NCI-H82 treated with DMSO at 0.1 percent for 48 hours (cell line): ENCODE data around the gene OSBPL1A.
"Not testable (repeated sequence)": the region's sequence is repeated elsewhere in the genome, so short reads cannot be mapped to it uniquely, and the experiment has no call there.

ENCODE experiments used
- DNase-seq: peaks from one replicate; lab custom pipeline; 2025; ENCODE audit not compliant: unreplicated experiment; lab: John Stamatoyannopoulos, UW

The OSBPL1A gene

DNA sequence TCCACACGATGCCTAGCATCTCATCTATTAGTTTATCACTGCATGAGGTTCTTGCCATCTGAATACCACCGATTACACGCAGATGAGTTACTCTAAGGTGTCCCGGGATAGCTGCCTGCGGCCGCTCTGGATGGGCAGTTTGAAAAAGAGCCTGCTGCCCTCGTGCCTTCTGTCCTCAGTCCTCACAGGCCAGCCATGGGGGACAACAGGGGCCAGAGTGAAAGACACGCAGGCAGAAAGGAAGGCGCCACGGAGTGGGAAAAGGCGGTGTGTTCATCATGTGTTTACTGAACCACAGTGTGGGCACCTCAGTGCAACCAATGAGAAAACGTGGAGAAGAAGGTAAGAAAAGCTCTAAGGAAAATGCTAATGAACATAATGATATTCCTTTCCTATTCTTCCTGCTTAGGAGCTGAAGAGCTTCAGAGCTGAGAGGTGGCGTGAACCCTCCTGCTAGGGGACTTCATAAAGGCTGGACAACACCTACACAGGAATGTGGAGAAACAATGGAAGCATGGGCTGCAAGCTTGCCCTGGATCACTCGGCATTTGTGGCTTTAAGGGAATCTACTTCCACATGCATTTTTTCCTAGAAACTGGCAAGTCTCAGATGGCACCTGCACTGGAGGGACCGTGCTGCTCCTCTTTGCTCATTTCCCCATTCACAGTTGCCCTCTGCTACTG, 207.8 kb downstream of the OSBPL1A start:
- DNase-seq: no peak

DNA sequence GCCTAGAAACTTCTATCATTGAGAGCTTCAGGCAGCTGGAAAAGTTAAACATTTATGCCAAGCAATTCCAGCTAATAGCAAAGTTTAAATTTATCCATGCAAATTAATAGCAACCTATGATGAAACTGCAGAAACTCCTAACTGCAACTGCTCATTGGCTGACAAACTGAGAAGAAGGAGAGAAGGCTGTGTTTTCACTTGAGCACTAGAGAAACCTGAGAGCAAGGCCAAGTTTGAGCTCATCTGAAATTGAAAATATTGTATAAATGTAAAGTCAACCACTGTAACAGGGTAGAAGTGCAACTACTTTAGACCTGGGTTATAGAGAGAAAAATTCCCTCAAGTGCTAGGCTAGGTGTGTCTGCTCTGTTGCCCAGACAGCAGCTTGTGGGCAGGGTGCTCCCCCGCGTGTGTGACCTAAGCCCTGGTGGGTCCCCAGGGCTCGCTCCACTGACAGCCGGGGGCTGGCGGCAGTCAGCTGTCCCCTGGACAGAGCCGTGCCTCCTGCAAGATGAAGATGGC, 208.6 kb downstream of the OSBPL1A start:
- no peak for DNase-seq

DNA sequence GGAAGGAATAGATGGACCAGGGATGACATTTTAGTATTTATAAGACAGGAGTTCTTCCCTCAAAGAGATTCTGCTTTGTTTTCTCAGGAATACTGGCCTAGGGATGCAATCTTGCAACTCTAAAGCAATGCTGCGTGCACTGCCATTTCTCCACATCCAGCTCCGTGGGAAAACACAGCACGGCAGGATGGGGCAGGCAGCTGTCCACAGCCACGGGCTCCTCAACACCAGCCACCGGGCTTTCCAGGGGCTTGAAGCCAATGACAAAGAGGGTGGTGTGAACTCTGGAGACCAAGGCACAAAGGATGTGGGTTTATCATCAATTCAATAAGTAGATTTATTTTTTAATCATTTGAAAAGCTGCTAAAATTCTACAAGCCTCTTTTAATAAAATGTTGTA, 209.5 kb downstream of the OSBPL1A start:
- no peak for DNase-seq

DNA sequence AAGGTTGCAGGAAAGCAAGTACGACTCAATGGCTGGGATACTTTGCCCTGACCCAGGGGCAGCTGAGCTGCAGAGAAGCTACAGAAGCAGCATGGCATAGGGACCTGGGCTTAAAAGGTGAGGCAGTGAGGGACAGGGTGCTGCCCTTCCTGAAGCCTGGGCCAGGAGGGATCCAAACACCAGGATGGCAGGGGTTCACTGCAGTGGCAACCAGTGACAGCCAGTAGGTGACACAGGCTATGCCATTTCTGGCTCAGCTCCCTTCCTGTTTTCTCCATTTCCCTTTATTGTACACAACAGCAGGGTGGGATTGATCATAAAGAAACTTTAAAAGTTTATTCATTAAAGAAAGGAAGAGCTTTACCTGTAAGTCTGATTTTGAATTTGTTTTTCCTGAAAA, 209.9 kb downstream of the OSBPL1A start:
- DNase-seq: no peak

DNA sequence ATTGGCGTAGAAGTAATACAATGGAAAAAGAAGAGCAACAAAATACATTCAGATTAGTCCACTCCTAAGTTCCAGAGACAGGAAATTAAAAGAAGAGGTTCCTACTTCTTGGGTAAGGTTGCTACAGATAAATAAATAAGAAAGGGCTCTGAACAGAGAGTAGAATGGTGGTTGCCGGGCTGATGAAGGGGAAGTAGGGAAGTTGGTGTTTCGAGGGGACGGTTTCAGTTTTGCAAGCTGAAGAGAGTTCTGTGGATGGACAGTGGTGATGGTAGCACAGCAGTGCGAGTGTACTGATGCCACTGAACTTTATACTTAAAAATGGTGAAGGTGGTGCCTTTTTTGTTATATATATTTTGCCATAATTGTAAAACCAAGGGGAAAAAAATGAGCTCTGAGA, 210.6 kb downstream of the OSBPL1A start:
- no peak for DNase-seq

DNA sequence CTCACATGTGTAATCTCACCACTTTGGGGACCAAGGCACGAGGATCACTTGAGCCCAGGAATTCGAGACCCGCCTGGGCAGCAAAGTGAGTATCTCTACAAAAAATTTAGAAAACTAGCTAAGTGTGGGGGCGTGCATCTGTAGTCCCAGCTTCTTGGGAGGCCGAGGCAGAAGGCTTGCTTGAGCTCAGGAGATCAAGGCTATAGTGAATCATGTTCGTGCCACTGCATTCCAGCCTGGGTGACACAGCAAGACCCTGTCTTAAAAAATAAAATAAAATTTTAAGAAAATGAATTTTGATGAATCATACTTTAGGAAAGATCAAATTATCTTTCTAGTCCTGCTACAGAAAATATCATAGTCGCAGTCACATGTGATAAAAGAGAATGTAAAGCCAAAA, 211.8 kb downstream of the OSBPL1A start:
- DNase-seq: no peak

DNA sequence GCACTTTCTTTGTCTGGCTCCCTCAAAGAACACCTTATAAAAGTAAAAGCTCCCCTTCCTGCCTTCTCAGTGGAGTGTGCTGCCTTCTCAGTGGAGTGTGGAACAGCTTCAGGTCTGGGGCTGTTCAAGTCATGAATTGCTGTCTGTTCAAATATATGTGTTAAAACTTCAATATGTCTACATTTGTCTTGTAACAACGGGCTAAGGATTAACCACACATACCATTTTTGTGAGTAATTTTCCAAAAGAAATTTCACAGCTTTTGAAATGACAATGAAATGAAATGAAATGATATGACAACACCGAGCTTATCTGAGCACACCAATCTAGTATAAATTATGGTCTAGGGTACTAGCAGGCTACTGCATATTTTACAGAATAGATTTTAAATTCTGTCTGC, 215.8 kb downstream of the OSBPL1A start:
- DNase-seq: no peak

DNA sequence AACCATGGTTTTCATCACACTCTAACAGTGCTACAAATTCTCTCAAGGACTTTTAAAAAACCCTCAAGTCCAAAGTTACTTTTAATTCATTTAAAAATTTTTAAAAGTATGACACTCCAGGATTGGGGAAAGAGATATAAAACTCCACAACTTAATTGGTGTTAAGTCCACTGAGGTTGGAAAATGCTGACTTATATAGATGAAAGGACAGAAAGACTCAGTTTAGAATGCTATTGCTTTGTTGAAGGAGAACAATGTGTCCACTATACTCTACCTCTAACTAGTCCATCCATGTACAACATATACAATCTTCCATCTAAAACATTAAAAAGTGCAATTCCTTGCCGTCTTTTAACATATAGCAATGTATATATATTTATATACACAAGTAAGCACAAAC, 217.6 kb downstream of the OSBPL1A start:
- no peak for DNase-seq

DNA sequence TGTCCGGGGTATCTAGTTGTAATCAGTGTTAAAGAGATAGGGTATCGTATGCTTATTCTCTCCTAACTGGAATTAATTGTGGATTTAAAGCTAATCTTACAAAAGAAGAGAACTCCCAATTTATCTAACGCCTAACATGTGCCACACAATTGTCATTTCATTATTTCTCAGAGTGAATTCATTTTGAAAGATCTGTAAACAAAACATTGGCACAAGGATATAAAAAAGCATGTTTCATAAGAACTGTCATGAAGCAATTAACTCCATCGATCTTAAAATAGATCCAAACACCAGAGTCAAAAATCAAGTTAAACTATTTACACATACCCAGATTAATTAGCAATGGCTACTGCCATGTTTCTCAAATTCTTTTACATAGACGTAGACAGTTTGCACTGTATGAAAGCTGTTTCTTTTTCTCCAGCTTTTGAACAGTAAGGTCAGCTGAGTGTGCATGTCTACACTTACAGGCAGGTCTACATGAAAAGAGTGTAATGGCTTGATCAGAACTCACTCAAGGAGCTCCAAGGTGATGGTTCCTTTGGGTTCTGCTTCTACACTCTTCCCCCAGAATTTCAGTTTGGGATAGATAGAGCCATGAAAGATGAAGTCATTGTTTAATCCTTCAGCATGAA, 220.0 kb downstream of the OSBPL1A start:
- no peak for DNase-seq

DNA sequence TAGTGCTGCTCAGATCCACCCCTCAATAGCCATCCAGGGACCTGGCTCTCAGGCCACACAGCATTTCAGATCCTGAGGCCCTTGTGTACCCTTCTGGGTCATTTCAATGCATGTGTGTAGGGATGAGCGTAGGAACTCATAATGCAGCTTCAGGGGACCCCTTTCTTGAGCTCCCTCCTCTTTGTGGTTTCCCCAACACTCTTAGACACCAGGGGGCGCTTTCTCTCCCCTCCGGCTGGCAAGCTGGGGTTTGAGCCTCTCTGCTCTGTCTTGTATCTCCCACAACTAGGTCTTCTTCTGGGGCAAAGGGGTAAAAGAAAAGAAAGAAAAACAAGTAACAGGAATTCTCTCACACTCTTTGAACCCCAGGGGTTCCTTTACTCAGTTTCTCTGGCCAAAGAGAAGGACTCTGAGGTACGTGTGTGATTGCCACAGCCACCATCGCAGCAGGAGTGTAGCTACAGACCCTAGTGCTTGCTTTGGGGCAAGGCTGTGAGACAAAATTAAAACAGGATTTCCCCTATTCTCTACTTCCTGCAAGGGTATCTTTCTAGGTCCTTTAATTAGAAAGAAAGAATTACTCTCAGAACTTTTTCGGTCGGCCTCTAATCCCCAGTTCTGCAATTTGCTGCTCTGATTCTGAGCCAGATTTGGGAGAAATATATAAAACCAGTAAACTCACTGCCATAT, 220.8 kb downstream of the OSBPL1A start:
- peak; percentile 54 for DNase-seq

DNA sequence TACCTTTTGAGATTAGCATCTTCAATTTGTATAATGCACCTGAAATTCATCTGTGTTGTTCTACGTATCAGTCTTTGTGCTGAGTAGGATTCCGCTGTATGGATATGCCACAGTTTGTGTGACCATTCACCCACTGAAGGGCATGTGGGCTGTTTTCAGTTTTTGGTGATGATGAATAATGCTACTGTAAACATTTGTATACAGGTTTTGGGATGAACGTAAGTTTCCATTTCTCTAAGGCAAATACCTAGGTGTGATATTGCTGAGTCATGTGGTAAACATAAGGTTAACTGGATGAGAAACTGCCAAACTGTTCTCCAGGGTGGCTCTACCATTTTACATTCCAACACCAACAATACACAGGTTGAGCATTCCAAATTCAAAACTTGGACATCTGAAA, 223.6 kb downstream of the OSBPL1A start:
- no peak for DNase-seq

DNA sequence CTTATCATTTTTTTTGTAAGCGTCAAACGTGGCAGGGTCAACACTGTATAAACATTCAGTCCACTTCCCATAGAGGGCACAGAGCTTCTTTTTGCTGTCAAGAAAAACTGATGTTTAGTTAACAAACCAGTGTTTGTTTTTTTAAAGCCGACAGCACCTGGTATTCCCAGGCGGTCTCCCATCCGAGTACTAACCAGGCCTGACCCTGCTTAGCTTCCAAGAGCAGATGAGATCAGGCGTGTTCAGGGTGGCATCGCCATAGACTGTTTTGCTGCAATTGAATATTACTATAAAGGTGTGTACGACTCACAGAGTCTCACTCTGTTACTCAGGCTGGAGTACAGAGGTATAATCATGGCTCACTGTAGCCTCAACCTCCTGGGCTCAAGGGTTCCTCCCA, 227.3 kb downstream of the OSBPL1A start:
- no peak for DNase-seq

DNA sequence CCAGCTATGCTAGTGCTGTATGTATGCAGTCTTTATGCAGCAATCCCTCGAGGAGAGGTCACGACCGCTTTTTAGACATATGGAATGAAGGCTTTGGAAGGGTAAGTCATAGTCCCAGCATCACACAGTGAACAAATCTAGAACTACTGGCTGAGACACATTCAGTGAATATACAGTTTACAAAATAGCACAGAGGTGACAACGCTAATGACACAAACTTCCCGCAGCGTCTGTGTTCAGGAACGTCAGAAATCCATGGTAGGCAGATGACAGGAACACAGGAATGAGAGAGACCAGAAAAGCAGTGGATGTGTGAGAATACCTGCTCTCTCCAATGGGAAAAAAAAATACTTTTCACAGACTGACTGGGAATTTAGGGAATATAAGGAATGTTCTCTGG, 229.1 kb downstream of the OSBPL1A start:
- DNase-seq: no peak

DNA sequence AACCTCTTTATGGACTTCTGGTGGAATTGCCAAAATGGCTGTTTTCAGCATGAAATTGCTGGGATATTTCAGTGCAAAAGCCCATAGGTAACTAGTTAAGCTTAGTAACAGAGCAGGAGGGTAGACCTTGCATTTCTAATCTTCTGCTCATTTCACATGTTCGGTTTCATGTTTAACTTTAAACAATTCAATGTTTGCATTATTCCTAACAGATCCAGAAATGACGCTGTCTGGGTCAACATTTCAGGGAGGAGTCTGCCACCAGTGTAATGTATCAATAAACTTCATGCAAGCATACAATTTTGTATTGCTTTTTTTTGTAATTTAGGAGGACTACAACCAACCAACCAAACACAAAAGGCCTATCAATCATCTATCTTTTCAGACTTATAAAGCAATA, 236.3 kb downstream of the OSBPL1A start:
- DNase-seq: no peak

DNA sequence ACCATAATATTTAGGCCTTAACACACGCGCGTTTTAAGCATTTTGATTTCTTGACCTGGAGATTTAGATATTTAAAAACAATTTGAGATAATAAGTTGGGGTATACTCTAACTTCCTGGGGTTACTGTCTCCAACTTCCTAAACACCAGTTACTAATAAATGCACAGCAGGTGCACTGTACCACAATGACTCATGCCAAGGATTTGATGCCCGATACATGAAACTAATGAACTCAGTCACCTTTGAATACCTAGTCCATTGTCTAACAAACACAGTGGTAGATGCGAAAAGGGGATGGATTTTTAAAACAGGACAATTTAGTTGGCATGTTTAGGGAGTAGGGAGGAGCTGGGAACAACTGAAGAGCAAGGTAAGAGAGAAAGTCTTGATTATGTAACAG, 237.5 kb downstream of the OSBPL1A start:
- no peak for DNase-seq

DNA sequence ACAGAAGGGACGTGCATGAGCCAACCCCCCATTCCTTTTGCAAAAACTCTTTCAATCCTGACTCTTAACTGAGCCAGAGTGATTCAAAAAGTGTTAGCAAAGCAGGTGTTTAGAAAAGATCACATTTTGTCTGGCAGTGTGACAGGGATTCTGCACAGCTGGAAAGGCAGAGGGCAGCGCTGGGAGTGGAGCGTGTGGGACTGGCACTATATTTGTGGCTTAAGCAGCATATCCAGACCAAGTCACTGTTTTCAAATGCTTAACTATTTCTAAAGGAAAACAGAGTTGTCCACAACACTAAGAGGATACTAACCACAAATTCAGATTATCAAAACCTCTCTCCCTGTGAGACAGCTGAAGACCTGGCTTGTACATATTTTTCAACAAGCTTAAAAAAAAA, 239.8 kb downstream of the OSBPL1A start:
- DNase-seq: no peak

DNA sequence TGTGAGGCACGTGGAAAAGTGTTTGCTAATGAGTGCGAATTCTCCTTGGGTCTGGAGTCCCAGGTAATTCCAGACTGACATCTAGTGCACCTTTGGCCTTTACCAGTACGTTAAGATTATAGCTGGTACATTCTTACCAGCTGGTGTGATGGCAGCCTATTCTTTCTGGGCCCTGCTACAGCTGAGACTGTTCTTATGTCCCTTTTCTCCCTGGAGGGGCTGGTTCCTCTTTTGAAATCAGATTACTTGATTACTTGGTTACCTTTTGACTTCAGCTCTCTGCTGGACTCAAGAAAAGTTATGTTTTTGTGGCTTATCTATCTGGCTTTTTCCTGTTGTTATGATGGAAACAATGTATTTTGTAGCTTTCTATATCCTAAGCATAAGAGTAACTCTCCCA, 244.2 kb downstream of the OSBPL1A start:
- no peak for DNase-seq

DNA sequence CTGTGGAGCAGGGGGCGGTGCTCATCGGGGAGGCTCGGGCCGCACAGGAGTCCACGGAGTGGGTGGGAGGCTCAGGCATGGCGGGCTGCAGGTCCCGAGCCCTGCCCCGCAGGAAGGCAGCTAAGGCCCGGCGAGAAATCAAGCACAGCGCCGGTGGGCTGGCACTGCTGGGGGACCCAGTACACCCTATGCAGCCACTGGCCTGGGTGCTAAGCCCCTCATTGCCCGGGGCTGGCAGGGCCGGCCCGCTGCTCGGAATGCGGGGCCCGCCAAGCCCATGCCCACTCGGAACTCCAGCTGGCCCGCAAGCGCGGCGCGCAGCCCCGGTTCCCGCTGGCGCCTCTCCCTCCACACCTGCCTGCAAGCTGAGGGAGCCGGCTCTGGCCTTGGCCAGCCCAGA, 248.0 kb downstream of the OSBPL1A start:
- not testable (repeated sequence) for DNase-seq

DNA sequence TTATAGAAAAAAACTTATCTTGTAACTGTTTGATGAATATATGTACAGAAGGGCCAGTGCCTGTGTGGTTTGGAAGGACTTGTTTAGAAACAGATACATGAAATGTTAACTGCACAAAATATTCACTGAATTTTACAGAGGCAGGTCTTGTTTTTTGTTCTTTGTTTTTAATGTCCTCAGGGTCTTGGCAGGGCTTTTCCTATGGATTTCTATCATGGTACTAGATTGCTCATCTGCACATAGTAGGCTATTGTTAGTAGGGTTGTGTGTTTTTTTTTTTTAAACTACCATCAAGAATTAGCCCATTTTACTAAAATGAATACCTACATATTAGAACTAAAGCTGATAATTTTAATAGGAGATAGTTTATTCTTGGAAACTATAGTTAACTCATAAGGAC, 255.2 kb downstream of the OSBPL1A start:
- DNase-seq: no peak

DNA sequence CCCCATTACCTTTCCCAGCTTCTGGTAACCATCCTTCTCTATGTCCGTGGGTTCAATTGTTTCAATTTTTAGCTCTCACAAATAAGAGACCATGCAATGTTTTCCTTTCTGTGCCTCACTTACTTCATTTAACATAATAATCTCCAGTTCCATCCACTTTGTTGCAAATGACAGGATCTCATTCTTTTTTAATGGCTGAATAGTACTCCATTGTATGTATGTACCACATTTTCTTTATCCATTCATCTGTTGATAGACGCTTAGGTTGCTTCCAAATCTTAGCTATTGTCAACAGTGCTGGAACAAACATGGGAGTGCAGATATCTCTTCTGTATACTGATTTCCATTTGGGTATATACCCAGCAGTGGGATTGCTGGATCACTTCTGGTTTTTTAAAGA, 256.9 kb downstream of the OSBPL1A start:
- no peak for DNase-seq

DNA sequence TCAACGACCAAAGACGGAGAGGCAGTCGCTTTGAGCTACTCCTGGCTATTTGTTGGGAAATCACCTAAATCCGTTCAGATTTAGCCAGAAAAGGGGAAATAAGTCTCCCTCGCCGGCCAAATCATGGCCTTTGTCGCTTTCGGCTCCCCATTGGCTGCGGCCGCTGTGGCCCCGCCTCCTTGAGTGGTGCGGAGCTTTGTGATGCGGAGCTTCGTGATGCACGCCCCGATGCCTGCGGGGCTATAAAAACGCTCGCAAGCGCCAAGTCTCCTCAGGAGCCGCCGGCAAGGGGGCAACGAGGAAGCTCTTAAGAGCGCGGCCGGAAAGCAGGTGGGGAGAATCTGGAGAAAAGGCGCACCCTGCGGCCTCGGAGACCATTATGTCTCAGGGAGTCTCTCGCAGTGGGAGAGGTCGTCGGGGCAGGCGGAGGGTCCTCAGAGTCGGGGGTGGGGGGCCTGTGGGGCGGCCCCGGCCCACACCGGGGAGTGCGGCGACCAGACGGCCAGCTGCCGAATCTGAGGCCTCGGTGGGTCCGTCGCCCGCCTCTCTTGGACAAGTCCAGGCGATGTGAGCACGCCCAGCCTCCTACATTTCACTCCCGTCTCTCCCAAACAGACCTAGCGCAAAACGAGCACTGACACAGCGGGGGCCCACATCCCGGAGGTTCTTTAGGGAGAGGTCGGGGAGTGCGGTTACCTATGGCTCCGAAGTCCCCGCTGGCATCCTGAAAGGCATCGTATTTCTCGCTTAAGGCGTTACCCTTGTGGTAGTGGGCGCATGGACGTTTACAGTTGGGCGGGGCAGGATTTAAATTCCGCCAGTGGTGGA, 258.6 kb downstream of the OSBPL1A start, which contains the start of gene CABYR:
Gene CABYR (plus strand): TSS at position 274 of the 828 bp plus-strand sequence. CDS start 4,053 bp downstream, outside the sequence.
- DNase-seq: no peak
